HFFc6 (cell line): ENCODE data around the gene SUCLG2. TPM values are rescaled to one million over a fixed set of nuclear protein-coding genes. Genes with fewer than 3 reads are reported as not detected.
A peak's percentile ranks its signal among the peaks of the same experiment; 100 is the strongest.

Source experiments
- DNase-seq: peaks from one replicate; pipeline ENCODE4 v3.0.0-alpha.2; 2018
- H3K27ac Mint-ChIP-seq: 2 replicates; pipeline ENCODE4 v1.8.0; 2020; ENCODE audit warnings: mild to moderate bottlenecking, mixed read lengths
- H3K27me3 Mint-ChIP-seq: 2 replicates; pipeline ENCODE4 v1.8.0; 2021; ENCODE audit warnings: mild to moderate bottlenecking, moderate library complexity, mixed read lengths; ENCODE audit not compliant: insufficient read depth
- H3K36me3 Mint-ChIP-seq: 2 replicates; pipeline ENCODE4 v1.8.0; 2021; ENCODE audit warnings: low read depth, mixed read lengths
- H3K4me1 Mint-ChIP-seq: 2 replicates; pipeline ENCODE4 v1.8.0; 2020; ENCODE audit warnings: low read depth, mixed read lengths
- H3K4me3 Mint-ChIP-seq: 2 replicates; pipeline ENCODE4 v1.8.0; 2020; ENCODE audit warnings: mild to moderate bottlenecking, moderate library complexity, mixed read lengths
- H3K9me3 Mint-ChIP-seq: 2 replicates; pipeline ENCODE4 v1.8.0; 2020; ENCODE audit warnings: mild to moderate bottlenecking, mixed read lengths
- total RNA-seq, 6 experiments: library from RNA; stranded (reverse); fragmentation: NEBNext Ultra II Directional; extraction: Animal tissue kit (Norgen Biotek cat#: 25700); gene quantifications; 2 replicates in 1 of 6; 3 replicates in 5 of 6; pipeline ENCODE4 v1.2.3, GENCODE V29; 2021
- TF ChIP-seq, protein P1 (sequence below): fragments of 200-600 bp; sonication (generic); IDR thresholded peaks from 2 replicates; pipeline ENCODE4 v1.5.0; 2021; ENCODE audit warnings: antibody characterized with exemption, mild to moderate bottlenecking

The SUCLG2 gene
- total RNA-seq, 6 experiments from 2014 or later: 50.2 to 81.4 (median 75.2) TPM

DNA sequence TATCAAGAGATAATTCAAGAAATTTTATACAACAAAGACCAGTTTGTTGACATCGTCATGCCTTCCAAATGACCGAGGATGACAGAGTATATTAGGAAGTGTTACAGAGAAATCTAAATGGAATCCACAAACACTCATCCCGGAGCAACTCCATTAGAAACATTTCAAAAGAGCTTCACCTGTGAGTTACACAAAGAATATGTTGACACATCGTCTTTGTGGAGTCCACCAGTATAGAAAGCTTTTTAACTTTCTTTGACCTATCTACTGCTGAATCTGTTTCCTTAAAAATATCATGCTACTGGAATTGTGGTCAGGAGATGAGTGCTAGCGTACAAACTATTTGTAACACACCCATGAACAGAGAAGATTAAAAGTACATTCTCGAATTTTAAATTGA lies 130.4 kb downstream of the SUCLG2 start:
- H3K9me3 Mint-ChIP-seq: no peaks in the 10 kb centered on the region
- no peaks in the 10 kb centered on the region; the same call in 1 of the 2 replicates for H3K27me3 Mint-ChIP-seq

DNA sequence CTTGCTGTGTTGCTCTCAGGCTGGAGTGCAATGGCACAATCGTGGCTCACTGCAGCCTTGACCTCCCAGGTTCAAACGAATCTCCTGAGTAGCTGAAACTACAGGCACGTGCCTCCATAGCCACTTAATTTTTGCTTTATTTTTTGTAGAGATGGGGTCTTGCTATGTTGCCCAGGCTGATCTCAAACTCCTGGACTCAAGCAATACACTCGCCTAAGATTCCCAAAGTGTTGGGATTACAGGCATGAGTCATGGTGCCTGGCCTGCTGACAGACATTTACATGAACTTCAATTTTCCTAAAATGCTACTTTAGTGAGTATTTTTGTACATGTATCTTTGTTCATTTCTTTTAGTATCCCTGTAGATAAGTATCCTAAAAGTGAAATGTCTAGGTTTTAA lies 132.3 kb downstream of the SUCLG2 start:
- Mint-ChIP-seq H3K4me1 (peaks cover 39% of the 10 kb centered on the region), H3K27me3 (no peaks in the 10 kb centered on the region; the same call in 1 of the 2 replicates), H3K4me3 (no peak overlapping the region), H3K36me3 (peaks cover 31% of the 10 kb centered on the region), H3K9me3 (no peaks in the 10 kb centered on the region), H3K27ac (no peak overlapping the region)
- no peak for DNase-seq
- TF ChIP-seq, protein P1, sequence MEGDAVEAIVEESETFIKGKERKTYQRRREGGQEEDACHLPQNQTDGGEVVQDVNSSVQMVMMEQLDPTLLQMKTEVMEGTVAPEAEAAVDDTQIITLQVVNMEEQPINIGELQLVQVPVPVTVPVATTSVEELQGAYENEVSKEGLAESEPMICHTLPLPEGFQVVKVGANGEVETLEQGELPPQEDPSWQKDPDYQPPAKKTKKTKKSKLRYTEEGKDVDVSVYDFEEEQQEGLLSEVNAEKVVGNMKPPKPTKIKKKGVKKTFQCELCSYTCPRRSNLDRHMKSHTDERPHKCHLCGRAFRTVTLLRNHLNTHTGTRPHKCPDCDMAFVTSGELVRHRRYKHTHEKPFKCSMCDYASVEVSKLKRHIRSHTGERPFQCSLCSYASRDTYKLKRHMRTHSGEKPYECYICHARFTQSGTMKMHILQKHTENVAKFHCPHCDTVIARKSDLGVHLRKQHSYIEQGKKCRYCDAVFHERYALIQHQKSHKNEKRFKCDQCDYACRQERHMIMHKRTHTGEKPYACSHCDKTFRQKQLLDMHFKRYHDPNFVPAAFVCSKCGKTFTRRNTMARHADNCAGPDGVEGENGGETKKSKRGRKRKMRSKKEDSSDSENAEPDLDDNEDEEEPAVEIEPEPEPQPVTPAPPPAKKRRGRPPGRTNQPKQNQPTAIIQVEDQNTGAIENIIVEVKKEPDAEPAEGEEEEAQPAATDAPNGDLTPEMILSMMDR: no peak

More for the DNA sequence above, 130.4 kb downstream of the SUCLG2 start:
- H3K27ac Mint-ChIP-seq: peak overlapping the region; percentile 70
- H3K4me3 Mint-ChIP-seq: no peak overlapping the region; the same call in 1 of the 2 replicates
- H3K4me1 Mint-ChIP-seq: peaks cover 55% of the 10 kb centered on the region
- DNase-seq: peak; percentile 68
- H3K36me3 Mint-ChIP-seq: peaks cover 44% of the 10 kb centered on the region
- TF ChIP-seq, protein P1: no peak

DNA sequence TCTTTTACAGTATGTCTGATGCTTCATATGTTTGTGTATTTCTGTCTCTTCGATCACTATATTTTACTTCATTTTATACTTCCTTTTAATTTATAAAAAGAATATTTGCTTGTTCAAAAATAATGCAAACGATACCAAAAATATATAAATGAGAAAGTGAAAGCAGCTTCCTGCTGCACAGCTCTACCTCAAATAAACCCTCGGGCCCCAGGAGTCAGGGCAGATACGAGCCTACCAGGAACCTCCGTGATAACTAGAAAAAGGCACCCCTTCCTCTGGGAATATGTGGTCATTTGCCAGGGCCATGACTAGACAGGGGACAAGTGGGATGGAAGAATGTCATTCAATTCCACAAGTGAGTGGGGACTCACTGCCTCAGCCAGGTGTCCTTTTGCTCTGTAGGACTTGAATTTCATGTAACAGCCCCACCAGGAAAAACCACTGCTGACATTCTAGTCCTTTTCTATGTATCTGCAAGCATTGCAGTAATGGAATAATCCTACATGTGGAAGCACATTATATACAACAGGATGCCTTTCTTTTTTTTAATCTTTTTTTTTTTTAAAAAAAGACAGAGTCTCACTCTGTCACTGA lies 133.3 kb downstream of the SUCLG2 start:
- DNase-seq: no peak
- Mint-ChIP-seq H3K27ac (no peak overlapping the region), H3K27me3 (no peaks in the 10 kb centered on the region; the same call in 1 of the 2 replicates), H3K4me3 (no peak overlapping the region), H3K36me3 (peaks cover 24% of the 10 kb centered on the region), H3K4me1 (peaks cover 30% of the 10 kb centered on the region), H3K9me3 (no peaks in the 10 kb centered on the region)
- TF ChIP-seq, protein P1: no peak

DNA sequence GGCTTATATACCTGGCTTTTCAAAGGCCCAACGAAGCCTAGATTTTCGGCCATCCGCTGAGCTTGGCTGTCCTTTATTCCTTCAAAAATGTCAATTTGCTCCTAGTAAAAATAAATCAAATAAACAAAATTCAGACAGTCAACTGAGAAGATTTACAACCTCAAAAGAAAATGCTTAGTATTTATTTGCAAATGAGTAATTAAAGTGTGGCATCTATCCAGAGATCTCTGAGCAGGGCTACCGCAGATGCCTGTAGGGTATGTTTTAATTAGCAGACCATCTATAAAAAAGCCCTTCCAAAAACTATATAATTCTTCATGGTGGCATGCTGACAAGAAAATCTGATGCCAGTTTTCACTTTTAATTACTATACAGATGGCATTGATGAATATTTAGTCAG lies 136.2 kb downstream of the SUCLG2 start:
- DNase-seq: no peak
- TF ChIP-seq, protein P1: no peak
- no peaks in the 10 kb centered on the region for H3K9me3 Mint-ChIP-seq
- H3K36me3 Mint-ChIP-seq: peaks cover 30% of the 10 kb centered on the region
- H3K27ac Mint-ChIP-seq: no peak overlapping the region
- no peaks in the 10 kb centered on the region; the same call in 1 of the 2 replicates for H3K27me3 Mint-ChIP-seq
- peaks cover under 1% of the 10 kb centered on the region; the same call in 1 of the 2 replicates for H3K4me1 Mint-ChIP-seq
- H3K4me3 Mint-ChIP-seq: no peak overlapping the region

DNA sequence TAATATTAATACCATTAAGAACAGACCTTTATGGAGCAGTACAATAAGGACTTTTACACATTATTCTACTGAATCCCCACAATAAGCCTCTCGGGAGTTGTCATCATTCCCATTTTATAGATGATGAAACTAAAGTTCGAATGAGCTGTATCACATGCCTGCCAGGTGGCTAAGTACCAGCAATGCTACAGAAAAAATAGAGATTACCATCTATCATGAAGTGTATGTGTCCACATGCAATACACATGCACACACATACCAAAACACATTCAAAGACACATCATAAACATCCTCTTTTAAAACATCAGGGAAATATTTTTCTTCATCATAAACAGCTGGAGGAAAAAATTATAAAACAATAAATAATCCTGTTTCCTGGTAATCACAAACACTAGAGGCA lies 136.6 kb downstream of the SUCLG2 start:
- peaks cover 30% of the 10 kb centered on the region for H3K36me3 Mint-ChIP-seq
- H3K27me3 Mint-ChIP-seq: no peaks in the 10 kb centered on the region
- no peak for DNase-seq
- TF ChIP-seq, protein P1: no peak
- H3K9me3 Mint-ChIP-seq: no peaks in the 10 kb centered on the region
- no peak overlapping the region for H3K4me3 Mint-ChIP-seq
- no peak overlapping the region for H3K27ac Mint-ChIP-seq
- no peaks in the 10 kb centered on the region for H3K4me1 Mint-ChIP-seq
